T-helper 2 cell treated with Interferon-gamma antibody and Interleukin-4, amounts not matched to agents 5 μg/mL and 100 μg/mL, for 36 hours (primary cell): ENCODE results near the gene SMU1.
"Not testable (repeated sequence)": the region's sequence is repeated elsewhere in the genome, so short reads cannot be mapped to it uniquely, and the experiment has no call there.

Experiments used
- DNase-seq: peaks from one replicate; pipeline ENCODE4 v3.0.0; 2021; ENCODE audit warnings: low spot score
- H3K27ac Mint-ChIP-seq: one replicate; pipeline ENCODE4 v1.8.0; 2021; ENCODE audit warnings: mild to moderate bottlenecking, mixed read lengths
- H3K27me3 Mint-ChIP-seq: one replicate; pipeline ENCODE4 v1.8.0; 2021; ENCODE audit warnings: low read depth, mixed read lengths
- H3K36me3 Mint-ChIP-seq: one replicate; pipeline ENCODE4 v1.8.0; 2021; ENCODE audit warnings: low read depth, mixed read lengths
- H3K4me1 Mint-ChIP-seq: one replicate; pipeline ENCODE4 v1.8.0; 2021; ENCODE audit warnings: low read depth, mixed read lengths
- H3K4me3 Mint-ChIP-seq: one replicate; pipeline ENCODE4 v1.8.0; 2022; ENCODE audit warnings: mild to moderate bottlenecking, moderate library complexity, mixed read lengths
- H3K9me3 Mint-ChIP-seq: one replicate; pipeline ENCODE4 v1.8.0; 2021; ENCODE audit warnings: mixed read lengths

SMU1 gene

DNA sequence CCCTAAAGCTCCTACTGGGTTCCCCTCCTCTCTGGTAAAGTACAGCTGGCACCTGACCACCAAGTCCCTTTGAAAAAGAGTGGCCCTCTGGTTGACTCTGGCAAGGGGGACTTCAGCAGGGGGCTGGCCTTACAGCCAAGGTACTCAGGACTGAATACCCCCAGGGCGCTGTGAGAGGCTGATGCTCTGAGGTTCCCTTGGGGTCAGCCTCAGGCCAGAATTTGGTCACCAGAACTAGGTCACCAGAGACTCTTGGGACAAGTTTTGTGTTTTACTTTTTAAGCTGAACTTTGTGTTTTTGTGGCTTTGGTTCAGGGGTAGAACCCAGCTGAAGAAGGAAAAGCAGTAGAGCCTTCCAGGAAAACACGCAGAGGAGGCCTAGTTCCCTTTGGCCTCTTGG, 23.3 kb upstream of the SMU1 start:
- no peak for DNase-seq
- H3K27ac Mint-ChIP-seq, result no peak overlapping the region
- H3K9me3 Mint-ChIP-seq, result no peaks in the 10 kb centered on the region
- no peaks in the 10 kb centered on the region for H3K4me1 Mint-ChIP-seq
- no peak overlapping the region for H3K4me3 Mint-ChIP-seq
- no peaks in the 10 kb centered on the region for H3K36me3 Mint-ChIP-seq
- H3K27me3 Mint-ChIP-seq, result no peaks in the 10 kb centered on the region

DNA sequence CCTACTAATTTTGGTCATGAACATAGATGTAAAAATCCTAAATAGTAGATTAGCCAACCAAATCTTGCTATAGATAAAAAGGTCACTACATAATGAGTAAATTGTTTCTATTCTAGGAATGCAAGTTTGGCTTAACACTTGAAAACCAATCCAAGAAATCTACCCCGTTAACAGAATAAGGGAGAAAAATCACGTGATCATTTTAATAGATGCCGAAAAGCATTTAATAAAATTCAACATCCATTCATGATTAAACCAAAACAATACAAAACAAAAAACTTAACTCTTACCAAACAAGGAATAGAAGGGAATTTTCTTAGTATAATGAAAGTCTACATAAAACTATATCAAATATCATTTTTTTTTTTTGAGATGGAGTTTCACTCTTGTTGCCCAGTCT, 20.7 kb upstream of the SMU1 start:
- DNase-seq, result no peak
- H3K27ac Mint-ChIP-seq, result no peak overlapping the region
- H3K27me3 Mint-ChIP-seq, result no peaks in the 10 kb centered on the region

DNA sequence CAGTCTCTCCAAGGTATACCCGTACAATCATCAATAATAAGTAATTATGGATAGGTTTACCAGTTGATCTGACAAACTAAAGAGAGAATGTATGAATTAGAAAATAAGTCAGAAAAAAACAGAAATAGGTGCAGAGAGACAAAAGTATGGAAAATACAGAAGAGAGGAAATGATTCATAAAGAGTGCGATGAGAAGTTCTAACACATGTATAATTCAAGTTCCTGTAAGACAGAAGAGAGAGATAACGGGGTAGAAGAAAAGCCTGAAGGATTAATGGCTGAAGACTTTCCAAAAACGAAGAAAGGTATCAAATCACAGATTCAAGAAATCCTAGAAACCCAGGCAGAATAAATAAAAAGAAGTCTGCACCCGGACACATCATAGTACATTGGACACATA, 16.2 kb upstream of the SMU1 start:
- peak overlapping the region; percentile 19 for H3K27ac Mint-ChIP-seq
- H3K36me3 Mint-ChIP-seq, result no peaks in the 10 kb centered on the region
- H3K4me1 Mint-ChIP-seq, result peaks cover 9% of the 10 kb centered on the region
- H3K27me3 Mint-ChIP-seq, result peaks cover 2% of the 10 kb centered on the region
- no peak overlapping the region for H3K4me3 Mint-ChIP-seq
- peaks cover 6% of the 10 kb centered on the region for H3K9me3 Mint-ChIP-seq
- DNase-seq, result no peak

More for the DNA sequence above, 20.7 kb upstream of the SMU1 start:
- peaks cover 6% of the 10 kb centered on the region for H3K9me3 Mint-ChIP-seq
- no peak overlapping the region for H3K4me3 Mint-ChIP-seq
- peaks cover 8% of the 10 kb centered on the region for H3K4me1 Mint-ChIP-seq
- no peaks in the 10 kb centered on the region for H3K36me3 Mint-ChIP-seq

DNA sequence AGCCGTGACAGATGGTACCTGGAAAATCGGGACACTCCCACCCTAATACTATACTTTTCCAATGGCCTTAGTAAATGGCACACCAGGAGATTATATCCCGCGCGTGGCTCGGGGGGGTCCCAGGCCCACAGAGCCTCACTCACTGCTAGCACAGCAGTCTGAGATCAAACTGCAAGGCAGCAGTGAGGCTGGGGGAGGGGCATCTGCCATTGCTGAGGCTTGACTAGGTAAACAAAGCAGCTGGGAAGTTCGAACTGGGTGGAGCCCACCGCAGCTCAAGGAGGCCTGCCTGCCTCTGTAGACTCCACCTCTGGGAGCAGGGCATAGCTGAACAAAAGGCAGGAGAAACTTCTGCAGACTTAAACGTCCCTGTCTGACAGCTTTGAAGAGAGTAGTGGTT, 9.2 kb upstream of the SMU1 start:
- not testable (repeated sequence) for H3K27ac Mint-ChIP-seq, H3K27me3 Mint-ChIP-seq, H3K9me3 Mint-ChIP-seq, DNase-seq, H3K36me3 Mint-ChIP-seq, H3K4me3 Mint-ChIP-seq
- H3K4me1 Mint-ChIP-seq, result peaks cover 23% of the 10 kb centered on the region

DNA sequence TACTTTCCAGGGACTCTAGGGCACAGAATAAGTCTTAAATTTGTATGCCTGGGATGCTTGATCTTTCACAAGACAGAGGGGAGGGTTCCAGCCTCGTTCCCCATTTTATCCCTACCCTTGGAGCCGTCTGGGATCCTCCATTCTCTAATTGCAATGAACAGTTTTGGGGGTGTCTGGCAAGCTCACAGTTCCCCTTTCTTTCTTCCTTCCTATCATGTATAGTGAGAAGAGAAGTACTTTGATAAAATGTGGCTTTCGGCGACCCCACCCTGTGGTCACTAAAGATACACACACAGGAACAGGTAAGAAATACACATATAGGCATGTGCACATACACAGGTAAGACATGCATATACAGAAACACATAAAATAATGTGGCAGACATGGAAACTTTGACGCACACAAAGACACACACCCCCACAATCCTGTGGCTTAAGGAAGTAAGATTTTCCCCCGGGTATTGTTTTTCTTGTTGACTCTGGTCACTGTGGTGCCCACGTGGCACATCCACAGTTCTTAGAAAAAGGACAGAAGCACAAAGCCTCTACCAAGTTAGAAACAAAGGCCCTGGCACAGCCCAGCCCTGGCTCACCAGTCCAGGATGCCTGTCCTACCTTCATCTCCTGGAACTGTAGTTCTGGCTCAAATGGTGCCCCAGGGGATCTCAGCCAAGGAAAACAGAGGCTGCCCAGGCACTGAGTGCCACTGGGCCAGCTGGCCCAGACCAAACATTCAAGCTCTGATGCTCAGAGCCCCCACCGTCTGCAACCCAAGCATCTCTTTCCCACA, 6.3 kb upstream of the SMU1 start:
- Mint-ChIP-seq H3K36me3 (no peaks in the 10 kb centered on the region), H3K4me3 (peak overlapping the region; percentile 66), H3K27ac (peak overlapping the region; percentile 85), H3K9me3 (no peaks in the 10 kb centered on the region), H3K27me3 (no peaks in the 10 kb centered on the region), H3K4me1 (peaks cover 31% of the 10 kb centered on the region)
- DNase-seq, result peak; percentile 59

DNA sequence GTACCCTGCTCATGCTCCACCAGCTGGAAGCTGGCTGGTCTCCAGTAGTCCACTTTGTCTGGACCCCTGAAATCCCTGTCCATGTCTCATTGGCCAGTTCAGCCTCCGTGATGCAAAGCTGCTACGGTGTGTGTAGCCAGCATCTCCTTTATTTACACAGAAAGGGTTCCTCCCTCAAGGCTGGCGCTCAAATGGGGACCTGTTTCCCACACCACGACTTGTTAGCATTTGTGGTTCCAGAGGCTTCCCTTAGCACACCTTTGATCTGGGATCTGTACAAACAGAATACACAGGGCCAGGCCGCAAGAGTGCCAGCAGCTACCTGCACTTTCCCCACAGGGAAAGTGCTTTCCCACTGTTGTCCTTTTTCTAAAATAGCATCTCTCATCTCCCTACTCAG, 5.7 kb upstream of the SMU1 start:
- H3K27me3 Mint-ChIP-seq, result no peaks in the 10 kb centered on the region
- no peaks in the 10 kb centered on the region for H3K9me3 Mint-ChIP-seq
- H3K4me1 Mint-ChIP-seq, result peaks cover 32% of the 10 kb centered on the region
- DNase-seq, result no peak
- no peaks in the 10 kb centered on the region for H3K36me3 Mint-ChIP-seq
- H3K27ac Mint-ChIP-seq, result peak overlapping the region; percentile 85
- H3K4me3 Mint-ChIP-seq, result peak overlapping the region; percentile 66

DNA sequence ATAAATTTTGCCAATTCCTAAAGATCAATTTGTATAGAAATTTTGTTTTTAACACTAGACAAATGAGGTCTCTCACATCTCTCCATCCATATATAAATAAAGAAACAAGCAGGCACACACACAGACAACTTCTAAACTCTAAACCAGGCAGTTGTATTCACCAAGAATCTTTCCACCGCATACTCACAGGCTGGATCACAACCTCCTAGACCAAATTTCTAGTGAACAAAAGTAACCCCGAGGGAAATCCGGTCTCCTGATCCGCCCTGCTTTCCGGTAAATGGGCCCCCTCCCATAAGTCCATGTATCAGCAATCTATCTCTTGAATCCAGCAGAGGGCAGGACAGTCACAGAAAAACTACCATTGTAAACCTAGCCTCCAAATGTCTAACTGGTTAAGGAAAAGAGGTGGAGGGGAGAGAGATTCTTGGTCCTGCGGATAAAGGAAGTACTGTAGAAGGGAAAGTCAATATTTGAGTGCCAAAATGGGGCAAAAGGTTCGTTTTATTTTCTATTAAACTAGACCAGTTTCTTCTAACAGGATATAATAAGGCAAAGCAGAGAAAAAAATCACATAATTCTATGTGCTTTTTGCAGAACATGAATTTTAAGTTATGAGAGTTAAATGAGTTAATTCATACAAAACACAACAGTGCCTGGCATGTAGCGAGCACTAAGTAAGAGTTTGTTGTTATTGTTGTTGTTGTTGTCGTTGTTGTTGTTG, 4.8 kb upstream of the SMU1 start:
- Mint-ChIP-seq H3K9me3 (no peaks in the 10 kb centered on the region), H3K4me3 (no peak overlapping the region), H3K36me3 (peaks cover 3% of the 10 kb centered on the region), H3K4me1 (peaks cover 32% of the 10 kb centered on the region), H3K27me3 (no peaks in the 10 kb centered on the region), H3K27ac (no peak overlapping the region)
- DNase-seq, result peak; percentile 76

DNA sequence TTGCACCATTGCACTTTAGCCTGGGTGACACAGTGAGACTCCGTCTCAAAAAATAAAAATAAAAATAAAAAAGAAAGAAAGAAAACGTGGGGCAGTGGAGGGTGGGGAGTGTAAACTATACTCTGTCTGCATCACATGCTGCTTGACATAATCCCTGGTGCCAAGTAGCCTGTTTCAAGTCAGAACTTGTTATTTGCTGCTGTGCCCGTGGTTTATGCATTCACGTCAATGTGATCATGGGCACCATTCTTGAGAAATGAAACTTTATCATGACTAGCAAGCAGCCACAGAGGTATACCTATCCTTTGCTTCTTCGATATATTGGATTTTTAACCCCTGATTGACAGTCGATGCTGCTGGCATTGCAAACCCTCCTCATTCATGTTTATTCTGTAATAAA, 4.1 kb upstream of the SMU1 start:
- peaks cover 3% of the 10 kb centered on the region for H3K36me3 Mint-ChIP-seq
- peak; percentile 26 for DNase-seq
- H3K4me3 Mint-ChIP-seq, result no peak overlapping the region
- H3K27ac Mint-ChIP-seq, result no peak overlapping the region
- peaks cover 34% of the 10 kb centered on the region for H3K4me1 Mint-ChIP-seq
- no peaks in the 10 kb centered on the region for H3K9me3 Mint-ChIP-seq
- H3K27me3 Mint-ChIP-seq, result no peaks in the 10 kb centered on the region

DNA sequence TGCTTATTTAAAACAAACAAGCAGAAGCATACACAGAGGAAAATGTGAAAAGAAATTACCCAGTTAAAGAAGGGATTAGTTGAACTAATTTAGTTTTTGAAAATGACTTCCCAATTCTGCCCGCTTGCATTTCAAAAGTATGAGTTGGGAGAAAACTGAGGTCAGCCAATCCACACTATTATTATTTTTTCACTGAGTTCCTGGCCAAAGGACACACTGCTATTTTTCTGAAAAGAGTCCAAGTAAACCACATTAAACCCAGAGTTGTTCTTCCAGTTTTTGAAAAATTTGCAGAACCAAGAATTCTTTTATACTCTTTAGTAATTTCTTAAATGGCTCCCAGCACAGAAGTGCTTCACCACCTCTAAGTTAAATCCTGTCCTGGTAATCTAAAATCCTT, 7.5 kb downstream of the SMU1 start:
- no peak for DNase-seq
- H3K36me3 Mint-ChIP-seq, result peaks cover 52% of the 10 kb centered on the region
- no peaks in the 10 kb centered on the region for H3K9me3 Mint-ChIP-seq
- H3K27ac Mint-ChIP-seq, result no peak overlapping the region
- H3K27me3 Mint-ChIP-seq, result no peaks in the 10 kb centered on the region
- peaks cover 12% of the 10 kb centered on the region for H3K4me1 Mint-ChIP-seq
- no peak overlapping the region for H3K4me3 Mint-ChIP-seq

DNA sequence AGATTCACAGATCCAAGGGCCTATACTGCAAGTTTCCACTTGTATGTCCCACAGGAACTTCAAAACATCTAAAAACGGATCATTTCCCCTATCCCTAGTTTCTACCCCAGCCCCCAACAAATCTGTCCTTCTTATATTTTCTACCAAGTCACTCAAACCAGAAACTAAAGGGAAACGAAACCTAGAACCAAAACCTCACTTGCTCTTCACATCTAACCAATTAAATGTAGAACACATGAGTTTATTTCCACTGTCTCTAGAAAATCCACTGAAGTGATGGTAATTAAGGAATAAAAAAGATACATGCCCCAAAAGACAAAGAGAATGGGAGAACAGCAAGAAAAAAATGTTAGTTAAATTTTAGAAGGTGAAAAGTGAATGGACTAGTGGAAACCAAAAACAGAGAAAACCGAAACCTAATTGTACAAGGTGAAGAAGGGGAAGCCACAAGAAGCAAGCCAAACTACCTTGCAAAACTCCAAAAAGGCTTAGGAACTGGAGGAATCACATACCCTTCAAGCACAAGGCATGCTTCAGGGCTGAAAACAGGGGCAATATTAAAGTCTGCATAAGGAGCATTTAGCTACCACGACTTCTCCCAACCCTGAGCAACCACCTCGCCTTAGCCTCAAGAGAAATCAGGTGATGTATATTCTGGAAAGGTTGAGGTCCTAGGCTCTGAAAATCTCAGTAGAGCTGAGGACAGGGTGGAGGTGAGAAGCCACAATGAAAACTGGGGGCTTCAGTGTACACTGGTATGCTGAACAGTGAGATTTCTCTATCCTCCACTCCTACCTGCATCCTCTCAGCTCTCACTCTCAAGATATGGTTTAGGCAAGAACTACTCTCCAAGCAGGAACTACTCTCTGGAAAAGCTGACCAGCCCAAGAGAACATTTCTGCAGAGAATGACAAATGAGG, 11.1 kb downstream of the SMU1 start:
- H3K36me3 Mint-ChIP-seq, result peaks cover 40% of the 10 kb centered on the region
- H3K27me3 Mint-ChIP-seq, result no peaks in the 10 kb centered on the region
- H3K4me1 Mint-ChIP-seq, result peaks cover 6% of the 10 kb centered on the region
- DNase-seq, result no peak
- no peaks in the 10 kb centered on the region for H3K9me3 Mint-ChIP-seq
- H3K4me3 Mint-ChIP-seq, result no peak overlapping the region
- peak overlapping the region; percentile 4 for H3K27ac Mint-ChIP-seq

DNA sequence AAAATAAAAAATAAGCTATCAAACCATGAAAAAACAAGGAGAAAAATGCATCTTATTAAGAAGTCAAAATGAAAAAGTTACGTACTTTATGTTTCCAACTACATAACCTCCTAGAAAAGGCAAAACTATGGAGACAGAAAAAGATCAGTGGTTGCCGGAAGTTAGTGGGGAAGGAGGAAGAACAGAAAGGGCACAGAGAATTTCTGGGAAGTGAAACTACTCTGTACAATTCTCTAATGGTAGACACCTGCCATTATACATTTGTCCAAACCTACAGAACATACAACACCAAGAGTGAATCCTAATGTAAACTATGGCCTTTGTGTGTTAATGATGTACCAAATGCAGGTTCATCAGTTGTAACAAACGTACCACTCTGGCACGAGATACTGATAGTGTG, 25.3 kb downstream of the SMU1 start:
- no peaks in the 10 kb centered on the region for H3K9me3 Mint-ChIP-seq
- no peak overlapping the region for H3K27ac Mint-ChIP-seq
- no peaks in the 10 kb centered on the region for H3K27me3 Mint-ChIP-seq
- H3K36me3 Mint-ChIP-seq, result peaks cover 48% of the 10 kb centered on the region
- no peak for DNase-seq
- no peak overlapping the region for H3K4me3 Mint-ChIP-seq
- peaks cover 3% of the 10 kb centered on the region for H3K4me1 Mint-ChIP-seq

DNA sequence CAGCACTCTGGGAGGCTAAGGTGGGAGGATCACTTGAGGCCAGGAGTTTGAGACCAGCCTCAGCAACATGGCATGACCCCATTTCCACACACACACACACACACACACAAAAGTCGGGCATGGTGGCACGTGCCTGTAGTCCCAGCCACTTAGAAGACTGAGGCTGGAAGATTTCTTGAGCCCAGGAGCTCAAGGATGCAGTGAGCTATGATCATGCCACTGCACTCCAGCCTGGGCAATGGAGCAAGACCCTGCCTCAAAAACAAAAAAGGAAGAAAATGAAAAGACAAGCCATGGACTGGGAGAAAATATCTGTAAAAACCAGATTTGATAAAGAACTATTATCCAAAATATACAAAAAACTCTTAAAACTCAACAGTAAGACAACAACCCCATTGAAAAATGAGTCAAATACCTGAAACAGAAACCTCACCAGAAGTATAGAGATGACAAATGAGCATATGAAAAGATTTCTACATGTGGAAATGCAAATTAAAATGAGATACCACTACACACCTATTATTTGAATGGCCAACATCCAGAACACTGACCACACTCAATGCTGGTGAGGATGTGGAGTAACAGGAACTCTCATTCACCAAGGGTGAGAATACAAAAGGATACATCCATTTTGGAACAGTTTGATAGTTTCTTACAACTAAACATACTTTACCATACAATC, 26.7 kb downstream of the SMU1 start:
- Mint-ChIP-seq H3K27me3 (no peaks in the 10 kb centered on the region), H3K9me3 (no peaks in the 10 kb centered on the region), H3K36me3 (peaks cover 46% of the 10 kb centered on the region), H3K4me3 (no peak overlapping the region), H3K4me1 (peaks cover 5% of the 10 kb centered on the region), H3K27ac (no peak overlapping the region)
- DNase-seq, result no peak

DNA sequence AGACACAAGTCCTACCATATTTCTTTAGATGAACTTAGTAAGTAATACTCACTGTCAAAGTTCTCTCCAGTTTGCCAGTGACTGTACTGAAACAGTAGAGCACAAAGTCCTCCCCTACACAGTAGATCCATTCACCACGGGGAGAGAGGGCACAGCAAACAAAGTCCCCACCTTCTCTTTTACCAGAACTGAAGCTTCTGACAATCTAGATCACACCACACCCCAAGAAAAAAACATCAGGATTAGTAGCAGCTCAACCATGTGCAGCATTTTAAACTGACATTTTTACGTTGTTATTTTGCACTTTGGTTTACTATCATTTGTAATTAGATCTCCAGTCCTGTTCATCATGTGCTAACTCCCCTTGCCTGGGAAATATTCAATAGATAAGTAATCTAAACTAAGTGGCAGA, 28.4 kb downstream of the SMU1 start:
- Mint-ChIP-seq H3K4me1 (peaks cover 13% of the 10 kb centered on the region), H3K9me3 (no peaks in the 10 kb centered on the region), H3K27ac (no peak overlapping the region), H3K36me3 (peaks cover 42% of the 10 kb centered on the region), H3K27me3 (no peaks in the 10 kb centered on the region), H3K4me3 (no peak overlapping the region)
- DNase-seq, result no peak
